ENCODE data around the gene SAMD4A. TPM values are rescaled to one million over a fixed set of nuclear protein-coding genes. Genes with fewer than 3 reads are reported as not detected.
A peak's percentile ranks its signal among the peaks of the same experiment; 100 is the strongest.

SAMD4A gene
- total and polyA plus RNA-seq, 8 donors: 2.9 to 12.2 (median 9.4) TPM

- intact Hi-C loops (cut with DNase I): no loop called here
Measured at GRCh38 chr14:54716862-54717261, 149.9 kb downstream of the SAMD4A start.

DNA sequence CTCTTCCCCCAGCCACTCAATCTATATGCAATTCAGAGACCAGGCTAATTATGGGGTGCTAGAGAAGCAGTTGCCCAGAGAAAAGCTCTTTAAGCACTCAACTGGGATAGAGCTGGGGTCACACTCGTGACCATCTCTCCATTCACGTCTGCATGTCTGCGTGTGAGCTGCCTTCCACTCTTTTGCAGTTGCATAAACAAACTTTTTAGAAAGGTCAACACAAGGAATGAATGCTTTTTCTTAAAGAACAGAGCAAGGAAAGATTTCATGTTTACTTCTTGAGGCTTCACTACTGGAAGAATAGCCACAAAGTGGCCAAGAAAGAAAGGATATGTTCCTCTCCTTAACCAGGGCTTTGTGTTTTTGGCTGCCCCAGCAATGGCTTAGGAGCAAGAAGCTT lies 151.1 kb downstream of the SAMD4A start:
- no peak for ATAC-seq
- Histone ChIP-seq H3K4me3 (no peak overlapping the region), H3K9me3 (no peaks in the 10 kb centered on the region), H3K4me1 (no peaks in the 10 kb centered on the region), H3K36me3 (no peaks in the 10 kb centered on the region), H3K27me3 (no peaks in the 10 kb centered on the region), H3K27ac (no peak overlapping the region)
- intact Hi-C loops (cut with DNase I): no loop called here
- TF ChIP-seq, protein P1, sequence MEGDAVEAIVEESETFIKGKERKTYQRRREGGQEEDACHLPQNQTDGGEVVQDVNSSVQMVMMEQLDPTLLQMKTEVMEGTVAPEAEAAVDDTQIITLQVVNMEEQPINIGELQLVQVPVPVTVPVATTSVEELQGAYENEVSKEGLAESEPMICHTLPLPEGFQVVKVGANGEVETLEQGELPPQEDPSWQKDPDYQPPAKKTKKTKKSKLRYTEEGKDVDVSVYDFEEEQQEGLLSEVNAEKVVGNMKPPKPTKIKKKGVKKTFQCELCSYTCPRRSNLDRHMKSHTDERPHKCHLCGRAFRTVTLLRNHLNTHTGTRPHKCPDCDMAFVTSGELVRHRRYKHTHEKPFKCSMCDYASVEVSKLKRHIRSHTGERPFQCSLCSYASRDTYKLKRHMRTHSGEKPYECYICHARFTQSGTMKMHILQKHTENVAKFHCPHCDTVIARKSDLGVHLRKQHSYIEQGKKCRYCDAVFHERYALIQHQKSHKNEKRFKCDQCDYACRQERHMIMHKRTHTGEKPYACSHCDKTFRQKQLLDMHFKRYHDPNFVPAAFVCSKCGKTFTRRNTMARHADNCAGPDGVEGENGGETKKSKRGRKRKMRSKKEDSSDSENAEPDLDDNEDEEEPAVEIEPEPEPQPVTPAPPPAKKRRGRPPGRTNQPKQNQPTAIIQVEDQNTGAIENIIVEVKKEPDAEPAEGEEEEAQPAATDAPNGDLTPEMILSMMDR (IDR thresholded peaks at IDR 0.05): no peak
- 81 to 88% methylated on average over 3 of the region's 3 CpGs for WGBS, 2 donors
- DNase-seq: no peak
- FAIRE-seq: no peak

More at GRCh38 chr14:54716862-54717261, 149.9 kb downstream of the SAMD4A start:
- Histone ChIP-seq H3K27ac (no peak overlapping the region), H3K27me3 (no peaks in the 10 kb centered on the region), H3K9me3 (no peaks in the 10 kb centered on the region), H3K4me3 (no peak overlapping the region), H3K36me3 (no peaks in the 10 kb centered on the region), H3K4me1 (no peaks in the 10 kb centered on the region)
- WGBS, 2 donors: 96 to 99% methylated on average over 3 of the region's 3 CpGs
- ATAC-seq (no peak), FAIRE-seq (no peak), DNase-seq (no peak)
- TF ChIP-seq, protein P1 (IDR thresholded peaks at IDR 0.05): no peak

DNA sequence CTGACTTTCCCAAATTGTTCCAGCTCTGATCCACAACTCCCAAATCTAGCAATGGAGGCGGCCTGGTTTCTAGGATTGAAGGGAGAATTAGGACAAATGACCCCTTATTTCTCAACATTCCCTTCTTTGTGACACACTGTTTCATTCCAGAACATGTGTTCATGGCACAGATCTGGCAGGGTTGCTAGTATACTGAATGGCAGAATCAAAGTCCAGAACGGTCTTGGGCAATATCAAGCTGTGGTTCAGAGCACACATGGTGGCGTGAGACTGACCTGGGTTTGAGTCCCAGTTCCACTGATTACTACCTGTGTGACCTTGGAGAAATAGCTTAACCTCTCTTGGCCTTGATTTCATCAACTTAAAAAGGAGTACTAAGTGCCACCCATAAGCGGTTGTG lies 152.5 kb downstream of the SAMD4A start:
- H3K4me3 ChIP-seq: no peak overlapping the region
- H3K27me3 ChIP-seq: no peaks in the 10 kb centered on the region
- DNase-seq: no peak
- no peak for FAIRE-seq
- H3K27ac ChIP-seq: no peak overlapping the region
- H3K4me1 ChIP-seq: no peaks in the 10 kb centered on the region
- intact Hi-C loops (cut with DNase I): no loop called here
- 82 to 87% methylated on average over 4 of the region's 4 CpGs for WGBS, 2 donors
- no peaks in the 10 kb centered on the region for H3K9me3 ChIP-seq
- no peak for ATAC-seq
- no peaks in the 10 kb centered on the region for H3K36me3 ChIP-seq
- TF ChIP-seq, protein P1 (IDR thresholded peaks at IDR 0.05): no peak

- intact Hi-C loops (cut with DNase I): no loop called here
- 62 to 70% methylated on average over 4 of the region's 4 CpGs for WGBS, 2 donors
- H3K27me3 ChIP-seq: no peaks in the 10 kb centered on the region
- no peaks in the 10 kb centered on the region for H3K4me1 ChIP-seq
- H3K4me3 ChIP-seq: no peak overlapping the region
- DNase-seq (no peak), ATAC-seq (peak in 2 of 4 donors; percentile 56), FAIRE-seq (no peak)
- H3K9me3 ChIP-seq: no peaks in the 10 kb centered on the region
- H3K36me3 ChIP-seq: no peaks in the 10 kb centered on the region
- TF ChIP-seq, protein P1 (IDR thresholded peaks at IDR 0.05): no peak
- no peak overlapping the region for H3K27ac ChIP-seq
Measured at GRCh38 chr14:54722791-54723432, 156.0 kb downstream of the SAMD4A start.

DNA sequence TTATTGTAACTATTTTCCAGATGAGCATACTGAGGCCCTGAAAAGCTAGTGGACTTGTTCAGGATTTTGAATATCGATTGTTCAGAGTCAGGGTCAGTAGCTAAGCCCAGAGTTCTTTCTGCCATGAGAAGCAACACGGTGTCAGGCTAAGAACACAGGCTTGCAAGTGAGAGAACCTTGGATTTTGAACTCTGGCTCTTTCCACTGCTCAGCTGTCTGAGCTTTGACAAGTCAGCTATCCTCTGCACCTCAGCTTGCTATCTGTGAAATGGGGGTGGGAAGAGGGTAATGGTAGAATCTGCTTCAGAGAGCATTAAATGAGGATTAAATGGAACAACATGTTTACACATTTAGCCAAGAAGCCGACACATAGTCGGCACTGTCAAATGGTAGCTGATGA lies 157.2 kb downstream of the SAMD4A start:
- Histone ChIP-seq H3K36me3 (no peaks in the 10 kb centered on the region), H3K27me3 (no peaks in the 10 kb centered on the region), H3K27ac (no peak overlapping the region), H3K4me3 (no peak overlapping the region), H3K4me1 (no peaks in the 10 kb centered on the region), H3K9me3 (no peaks in the 10 kb centered on the region)
- no peak for FAIRE-seq
- WGBS, 2 donors: 69 to 75% methylated on average over 4 of the region's 4 CpGs
- intact Hi-C loops (cut with DNase I): no loop called here
- TF ChIP-seq, protein P1 (IDR thresholded peaks at IDR 0.05): no peak
- no peak for DNase-seq
- ATAC-seq: no peak
